Medulla oblongata (tissue), 1 donor: ENCODE results near the gene BBS10.
A peak's percentile ranks its signal among the peaks of the same experiment; 100 is the strongest.
"Not testable (repeated sequence)": the region's sequence is repeated elsewhere in the genome, so short reads cannot be mapped to it uniquely, and the experiment has no call there.

Experiments used
- DNase-seq: peaks from one replicate; pipeline ENCODE4 v3.0.0-alpha.2; 2015; ENCODE audit errors: extremely low spot score

The BBS10 gene

GRCh38 chr12:76348079-76348901, at the start of gene BBS10:
BBS10 (minus strand) TSS chr12:76348415; CDS start chr12:76348358, 57 bp downstream.
- peak; percentile 95 for DNase-seq

- no peak for DNase-seq
Observed at GRCh38 chr12:76391461-76391860, 43.2 kb upstream of the BBS10 start.

GRCh38 chr12:76387614-76388013, 39.4 kb upstream of the BBS10 start:
- DNase-seq: no peak

- no peak for DNase-seq
Observed at GRCh38 chr12:76384560-76384959, 36.3 kb upstream of the BBS10 start.

- DNase-seq: no peak
Observed at GRCh38 chr12:76383988-76384387, 35.8 kb upstream of the BBS10 start.

GRCh38 chr12:76379261-76379660, 31.0 kb upstream of the BBS10 start:
- DNase-seq: no peak

- not testable (repeated sequence) for DNase-seq
Observed at GRCh38 chr12:76376876-76377275, 28.7 kb upstream of the BBS10 start.

- no peak for DNase-seq
Observed at GRCh38 chr12:76375939-76376338, 27.7 kb upstream of the BBS10 start.

- no peak for DNase-seq
Observed at GRCh38 chr12:76375470-76375869, 27.3 kb upstream of the BBS10 start.

GRCh38 chr12:76374386-76375020, 26.3 kb upstream of the BBS10 start:
- no peak for DNase-seq

- no peak for DNase-seq
Observed at GRCh38 chr12:76368230-76368629, 20.0 kb upstream of the BBS10 start.

- no peak for DNase-seq
Observed at GRCh38 chr12:76366163-76366562, 17.9 kb upstream of the BBS10 start.

GRCh38 chr12:76364131-76364530, 15.9 kb upstream of the BBS10 start:
- DNase-seq: not testable (repeated sequence)

- no peak for DNase-seq
Observed at GRCh38 chr12:76360316-76360715, 12.1 kb upstream of the BBS10 start.

GRCh38 chr12:76356071-76356470, 7.9 kb upstream of the BBS10 start:
- no peak for DNase-seq

- peak; percentile 89 for DNase-seq
Observed at GRCh38 chr12:76346798-76347420, 1.3 kb downstream of the BBS10 start.

- DNase-seq: no peak
Observed at GRCh38 chr12:76346236-76346635, 2.0 kb downstream of the BBS10 start.

- DNase-seq: no peak
Observed at GRCh38 chr12:76345569-76345968, 2.6 kb downstream of the BBS10 start.

- no peak for DNase-seq
Observed at GRCh38 chr12:76341436-76342030, 6.7 kb downstream of the BBS10 start.

- no peak for DNase-seq
Observed at GRCh38 chr12:76340680-76341435, 7.4 kb downstream of the BBS10 start.

- no peak for DNase-seq
Observed at GRCh38 chr12:76337583-76337982, 10.6 kb downstream of the BBS10 start.

GRCh38 chr12:76332606-76333005, 15.6 kb downstream of the BBS10 start:
- no peak for DNase-seq
